ENCODE measurements around the gene MVB12A. TPM values are rescaled to one million over a fixed set of nuclear protein-coding genes. Genes with fewer than 3 reads are reported as not detected.

MVB12A gene
- 10 to 100 TPM; 21.6 to 32.9 (median 27.1) TPM for polyA plus RNA-seq (ENCODE audit: insufficient read length in 10 of 10)
- long read RNA-seq, donor 1, transcript MVB12A-201 (9 exons, 2,223 nt): major isoform, 17 of 19 reads
- long read RNA-seq, donor 1, partial matches to known transcripts: 0 of 19 reads
- long read RNA-seq, donor 1, other reads (novel, unspliced or antisense): 0 of 19 reads
- long read RNA-seq, donor 2, transcript MVB12A-201 (9 exons, 2,223 nt): major isoform, 9 of 11 reads
- long read RNA-seq, donor 2, partial matches to known transcripts: 0 of 11 reads
- long read RNA-seq, donor 2, other reads (novel, unspliced or antisense): 0 of 11 reads
- long read RNA-seq, donor 3: 0 reads
- long read RNA-seq, donor 4, transcript MVB12A-201 (9 exons, 2,223 nt): major isoform, 13 of 15 reads
- long read RNA-seq, donor 4, partial matches to known transcripts: 0 of 15 reads
- long read RNA-seq, donor 4, other reads (novel, unspliced or antisense): 0 of 15 reads
- long read RNA-seq, donor 5, transcript MVB12A-201 (9 exons, 2,223 nt): major isoform, 18 of 19 reads
- long read RNA-seq, donor 5, partial matches to known transcripts: 0 of 19 reads
- long read RNA-seq, donor 5, other reads (novel, unspliced or antisense): 0 of 19 reads
- long read RNA-seq, donor 6, transcript MVB12A-201 (9 exons, 2,223 nt): major isoform, 15 of 19 reads
- long read RNA-seq, donor 6, partial matches to known transcripts: 0 of 19 reads
- long read RNA-seq, donor 6, other reads (novel, unspliced or antisense): 0 of 19 reads
- long read RNA-seq, donor 7, transcript MVB12A-201 (9 exons, 2,223 nt): major isoform, 10 of 11 reads
- long read RNA-seq, donor 7, partial matches to known transcripts: 0 of 11 reads
- long read RNA-seq, donor 7, other reads (novel, unspliced or antisense): 0 of 11 reads
- long read RNA-seq, donor 8, transcript MVB12A-201 (9 exons, 2,223 nt): major isoform, 11 of 11 reads
- long read RNA-seq, donor 8, partial matches to known transcripts: 0 of 11 reads
- long read RNA-seq, donor 8, other reads (novel, unspliced or antisense): 0 of 11 reads
- long read RNA-seq, donor 9, partial matches to known transcripts: 0 of 1 reads
- long read RNA-seq, donor 9, other reads (novel, unspliced or antisense): 0 of 1 reads

GRCh38 chr19:17419621-17420474 lies at the start of gene MVB12A:
Gene MVB12A (plus strand): TSS chr19:17420047. CDS start chr19:17420136, 89 bp downstream.
- DNase-seq: peak; percentile 99 to 100 (median 100)

- no peak for DNase-seq
These were observed 42.8 kb upstream of the MVB12A start, which contains the start of gene PLVAP for GRCh38 chr19:17376935-17377600. Gene PLVAP (minus strand): TSS chr19:17377342. CDS start chr19:17377288, 54 bp downstream.

- no peak for DNase-seq
These were observed 41.6 kb upstream of the MVB12A start for GRCh38 chr19:17378271-17378670.

GRCh38 chr19:17379221-17379631 lies 40.6 kb upstream of the MVB12A start:
- DNase-seq: peak in 1 of 3 donors; percentile 54

- DNase-seq: no peak
These were observed 39.3 kb upstream of the MVB12A start for GRCh38 chr19:17380426-17381138.

- peak in 2 of 3 donors; percentile 48 to 70 for DNase-seq
These were observed 33.8 kb upstream of the MVB12A start for GRCh38 chr19:17385878-17386611.

GRCh38 chr19:17389288-17389687 lies 30.6 kb upstream of the MVB12A start:
- DNase-seq: no peak

- DNase-seq: no peak
These were observed 29.7 kb upstream of the MVB12A start for GRCh38 chr19:17389957-17390664.

- peak; percentile 86 to 96 (median 92) for DNase-seq
These were observed 29.0 kb upstream of the MVB12A start for GRCh38 chr19:17390665-17391370.

GRCh38 chr19:17391371-17392151 lies 28.3 kb upstream of the MVB12A start:
- DNase-seq: no peak

- no peak for DNase-seq
These were observed 26.8 kb upstream of the MVB12A start for GRCh38 chr19:17393002-17393401.

GRCh38 chr19:17393914-17394313 lies 25.9 kb upstream of the MVB12A start, which contains the start of gene CCDC194:
Gene CCDC194 (minus strand): TSS chr19:17394196. CDS start chr19:17394158, 38 bp downstream.
- no peak for DNase-seq

- DNase-seq: peak in 2 of 3 donors; percentile 71 to 75
These were observed 24.9 kb upstream of the MVB12A start for GRCh38 chr19:17394891-17395415.

- DNase-seq: no peak
These were observed 20.8 kb upstream of the MVB12A start for GRCh38 chr19:17398902-17399527.

- no peak for DNase-seq
These were observed 18.2 kb upstream of the MVB12A start for GRCh38 chr19:17401628-17402027.

Data from muscle of back (tissue), 13 donors.